Measurements from ENCODE around the gene NAA35. TPM values are rescaled to one million over a fixed set of nuclear protein-coding genes. Genes with fewer than 3 reads are reported as not detected.

NAA35 gene
- total and polyA plus RNA-seq, 9 of the 15 experiments (the other 6 are each of a cell fraction or from before 2014, with no cell fraction given): 17.7 to 43.9 (median 29.0) TPM

DNA sequence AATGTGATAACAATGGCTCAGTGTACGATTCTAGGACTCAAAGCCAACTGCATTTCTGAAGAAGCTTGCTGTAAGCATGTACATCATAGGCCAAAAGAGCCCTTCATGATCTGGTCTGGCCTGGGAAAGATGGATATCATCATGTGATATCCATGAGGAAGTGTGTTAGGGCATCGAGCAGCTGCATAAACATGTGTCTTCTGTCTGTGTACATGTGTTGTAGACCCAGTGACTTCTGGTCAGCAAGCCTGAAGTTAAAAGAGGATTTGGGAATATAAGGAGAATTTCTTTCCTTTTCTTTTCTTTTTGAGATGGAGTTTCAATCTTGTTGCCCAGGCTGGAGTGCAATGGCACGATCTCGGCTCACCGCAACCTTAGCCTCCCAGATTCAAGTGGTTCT is 15.5 kb upstream of the NAA35 start:
- Histone ChIP-seq H3K79me2 (ENCODE audit: control insufficient read depth, insufficient read depth, low read length) (no peaks in the 10 kb centered on the region), H3K9me3 (replicated peaks; ENCODE audit: control insufficient read depth, insufficient read depth, low read depth, low read length) (no peaks in the 10 kb centered on the region), H3K27me3 (ENCODE audit: control insufficient read depth in 2 of 2, insufficient read depth in 2 of 2, low read length in 2 of 2) (no peaks in the 10 kb centered on the region), H3K4me3 (no peak overlapping the region), H4K20me1 (replicated peaks; ENCODE audit: control insufficient read depth, insufficient read depth, low read length) (no peaks in the 10 kb centered on the region), H3K9ac (ENCODE audit: insufficient read depth in 1 of 2, low read depth in 2 of 2, low read length in 2 of 2) (no peak overlapping the region), H3K27ac (ENCODE audit: extremely low read depth, low read depth, low read length) (no peak overlapping the region), H3K4me2 (ENCODE audit: insufficient read depth, low read length) (no peak overlapping the region), H3K9me1 (ENCODE audit: control insufficient read depth, insufficient read depth, low read length) (no peaks in the 10 kb centered on the region), H2AFZ (ENCODE audit: low read depth, low read length) (no peak overlapping the region), H3K36me3 (ENCODE audit: control insufficient read depth, insufficient read depth, low read length) (no peaks in the 10 kb centered on the region), H3K4me1 (replicated peaks in 1 of 2; ENCODE audit: control insufficient read depth in 2 of 2, insufficient read depth in 2 of 2, low read length in 2 of 2) (no peaks in the 10 kb centered on the region; a peak in 2 of 5 replicates)
- in situ Hi-C loops (cut with MboI): no loop called here
- ATAC-seq (no peak), FAIRE-seq (no peak), DNase-seq (ENCODE audit: extremely low read depth in 1 of 4, low spot score in 3 of 4) (no peak)
- WGBS (ENCODE audit: insufficient coverage, low coverage, missing lambda C conversion rate): 49% methylated on average over 4 of the region's 5 CpGs
- CTCF ChIA-PET (ENCODE audit: low intra/inter-chr PET ratio): no interaction called here
- no TSS peak for BruUV-seq (replicated peaks)
- TF ChIP-seq ZNF395 (CRISPR knock-in tag; IDR thresholded peaks at IDR 0.05): no peak
- POLR2A ChIA-PET: no interaction called here
- intact Hi-C loops (cut with micrococcal nuclease): no loop called here

- H3K27me3 ChIP-seq (ENCODE audit: control insufficient read depth in 2 of 2, insufficient read depth in 2 of 2, low read length in 2 of 2): no peaks in the 10 kb centered on the region
- no peak overlapping the region for H3K4me2 ChIP-seq (ENCODE audit: insufficient read depth, low read length)
- H4K20me1 ChIP-seq (replicated peaks; ENCODE audit: control insufficient read depth, insufficient read depth, low read length): no peaks in the 10 kb centered on the region
- in situ Hi-C loops (cut with MboI) (no loop called here), intact Hi-C loops (cut with micrococcal nuclease) (no loop called here)
- FAIRE-seq: no peak
- no TSS peak for BruUV-seq (replicated peaks)
- ChIA-PET POLR2A (no interaction called here), CTCF (ENCODE audit: low intra/inter-chr PET ratio) (no interaction called here)
- H3K4me3 ChIP-seq: no peak overlapping the region
- H3K9ac ChIP-seq (ENCODE audit: insufficient read depth in 1 of 2, low read depth in 2 of 2, low read length in 2 of 2): no peak overlapping the region
- ATAC-seq: no peak
- no peaks in the 10 kb centered on the region for H3K9me3 ChIP-seq (replicated peaks; ENCODE audit: control insufficient read depth, insufficient read depth, low read depth, low read length)
- TF ChIP-seq LEF1 (IDR thresholded peaks at IDR 0.05): no peak
- H2AFZ ChIP-seq (ENCODE audit: low read depth, low read length): no peak overlapping the region
- no peak overlapping the region for H3K27ac ChIP-seq (ENCODE audit: extremely low read depth, low read depth, low read length)
- H3K36me3 ChIP-seq (ENCODE audit: control insufficient read depth, insufficient read depth, low read length): no peaks in the 10 kb centered on the region
- no peaks in the 10 kb centered on the region for H3K79me2 ChIP-seq (ENCODE audit: control insufficient read depth, insufficient read depth, low read length)
- DNase-seq (ENCODE audit: extremely low read depth in 1 of 4, low spot score in 3 of 4): no peak
- H3K4me1 ChIP-seq (replicated peaks in 1 of 2; ENCODE audit: control insufficient read depth in 2 of 2, insufficient read depth in 2 of 2, low read length in 2 of 2): no peaks in the 10 kb centered on the region; a peak in 2 of 5 replicates
- no peaks in the 10 kb centered on the region for H3K9me1 ChIP-seq (ENCODE audit: control insufficient read depth, insufficient read depth, low read length)
- WGBS (ENCODE audit: insufficient coverage, low coverage, missing lambda C conversion rate): 16% methylated on average over 2 of the region's 2 CpGs
These were observed 13.9 kb upstream of the NAA35 start for GRCh38 chr9:85927076-85927475.
